Erythroblast (primary cell): ENCODE measurements around the gene SELENOW.
"Not testable (repeated sequence)": the region's sequence is repeated elsewhere in the genome, so short reads cannot be mapped to it uniquely, and the experiment has no call there.

Experiments used
- GATA1 ChIP-seq: IDR thresholded peaks from 2 replicates; pipeline ENCODE4 v1.6.1; 2011; ENCODE audit warnings: low read depth, mild to moderate bottlenecking, control low read depth, low read length, moderate library complexity
- POLR2A ChIP-seq: IDR thresholded peaks from 2 replicates; pipeline ENCODE4 v1.6.1; 2011; ENCODE audit warnings: mild to moderate bottlenecking, low read length

- TF ChIP-seq POLR2A, GATA1: not testable (repeated sequence)
These were observed 11.3 kb downstream of the SELENOW start for GRCh38 chr19:47789811-47790210.
